GM19395 (cell line): ENCODE measurements around the gene TAAR8.
"Not testable (repeated sequence)": the region's sequence is repeated elsewhere in the genome, so short reads cannot be mapped to it uniquely, and the experiment has no call there.

ENCODE experiments used
- ATAC-seq: cut with Tn5 transposase; IDR thresholded peaks from one replicate; pipeline ENCODE4 v1.9.1; 2021; ENCODE audit warnings: mild to moderate bottlenecking, moderate library complexity; ENCODE audit not compliant: unreplicated experiment

TAAR8 gene

GRCh38 chr6:132537977-132538376, 14.5 kb upstream of the TAAR8 start, which contains the start of gene TAAR9:
Gene TAAR9, plus strand, starts transcription at chr6:132538277. Its CDS starts 13 bp downstream, at chr6:132538290.
- ATAC-seq, result no peak

GRCh38 chr6:132544826-132545225, 7.6 kb upstream of the TAAR8 start:
- no peak for ATAC-seq

GRCh38 chr6:132548746-132549463, 3.6 kb upstream of the TAAR8 start:
- no peak for ATAC-seq

- no peak for ATAC-seq
These were observed 1.3 kb upstream of the TAAR8 start for GRCh38 chr6:132551214-132551613.

- not testable (repeated sequence) for ATAC-seq
These were observed 7.6 kb downstream of the TAAR8 start for GRCh38 chr6:132560087-132560486.

GRCh38 chr6:132566404-132566803, 13.9 kb downstream of the TAAR8 start:
- no peak for ATAC-seq

- no peak for ATAC-seq
These were observed 15.1 kb downstream of the TAAR8 start for GRCh38 chr6:132567566-132567965.

GRCh38 chr6:132568611-132569010, 16.1 kb downstream of the TAAR8 start:
- ATAC-seq, result no peak

- ATAC-seq, result no peak
These were observed 16.7 kb downstream of the TAAR8 start for GRCh38 chr6:132569170-132569569.

GRCh38 chr6:132570221-132570777, 17.8 kb downstream of the TAAR8 start, which contains the start of gene TAAR6:
Gene TAAR6, plus strand, starts transcription at chr6:132570322. Its CDS starts 0 bp downstream, at chr6:132570322.
- no peak for ATAC-seq

- ATAC-seq, result no peak
These were observed 19.3 kb downstream of the TAAR8 start for GRCh38 chr6:132571774-132572173.

- ATAC-seq, result no peak
These were observed 32.2 kb downstream of the TAAR8 start for GRCh38 chr6:132584698-132585097.

GRCh38 chr6:132587424-132587823, 35.0 kb downstream of the TAAR8 start:
- no peak for ATAC-seq

- no peak for ATAC-seq
These were observed 37.0 kb downstream of the TAAR8 start, which contains the start of gene TAAR5 for GRCh38 chr6:132589454-132589853. Gene TAAR5, minus strand, starts transcription at chr6:132589741. Its CDS starts 55 bp downstream, at chr6:132589686.

- ATAC-seq, result no peak
These were observed 37.9 kb downstream of the TAAR8 start for GRCh38 chr6:132590362-132590761.

GRCh38 chr6:132592855-132593254, 40.4 kb downstream of the TAAR8 start:
- no peak for ATAC-seq

GRCh38 chr6:132596201-132596600, 43.7 kb downstream of the TAAR8 start:
- no peak for ATAC-seq

GRCh38 chr6:132598473-132598872, 46.0 kb downstream of the TAAR8 start:
- ATAC-seq, result peak; percentile 81

GRCh38 chr6:132600900-132601299, 48.4 kb downstream of the TAAR8 start:
- not testable (repeated sequence) for ATAC-seq
